Dermis microvascular lymphatic vessel endothelial cell (primary cell): ENCODE results near the gene PRKCA. TPM values are rescaled to one million over a fixed set of nuclear protein-coding genes. Genes with fewer than 3 reads are reported as not detected.
"Not testable (repeated sequence)": the region's sequence is repeated elsewhere in the genome, so short reads cannot be mapped to it uniquely, and the experiment has no call there.

Experiments used
- DNase-seq, 2 donors: peaks; one replicate each; pipeline versions ENCODE4 v3.0.0 to v3.0.0-alpha.2; 2010; ENCODE audit warnings: low read depth in 2 of 2
- total RNA-seq: library from RNA; depleted of rRNA; stranded (reverse); fragments of >200 nt; gene quantifications from 2 replicates; pipeline ENCODE4 v1.2.1, GENCODE V29; 2014

The PRKCA gene
- total RNA-seq, 1 donor from 2014 or later, result 3.6 TPM

DNA sequence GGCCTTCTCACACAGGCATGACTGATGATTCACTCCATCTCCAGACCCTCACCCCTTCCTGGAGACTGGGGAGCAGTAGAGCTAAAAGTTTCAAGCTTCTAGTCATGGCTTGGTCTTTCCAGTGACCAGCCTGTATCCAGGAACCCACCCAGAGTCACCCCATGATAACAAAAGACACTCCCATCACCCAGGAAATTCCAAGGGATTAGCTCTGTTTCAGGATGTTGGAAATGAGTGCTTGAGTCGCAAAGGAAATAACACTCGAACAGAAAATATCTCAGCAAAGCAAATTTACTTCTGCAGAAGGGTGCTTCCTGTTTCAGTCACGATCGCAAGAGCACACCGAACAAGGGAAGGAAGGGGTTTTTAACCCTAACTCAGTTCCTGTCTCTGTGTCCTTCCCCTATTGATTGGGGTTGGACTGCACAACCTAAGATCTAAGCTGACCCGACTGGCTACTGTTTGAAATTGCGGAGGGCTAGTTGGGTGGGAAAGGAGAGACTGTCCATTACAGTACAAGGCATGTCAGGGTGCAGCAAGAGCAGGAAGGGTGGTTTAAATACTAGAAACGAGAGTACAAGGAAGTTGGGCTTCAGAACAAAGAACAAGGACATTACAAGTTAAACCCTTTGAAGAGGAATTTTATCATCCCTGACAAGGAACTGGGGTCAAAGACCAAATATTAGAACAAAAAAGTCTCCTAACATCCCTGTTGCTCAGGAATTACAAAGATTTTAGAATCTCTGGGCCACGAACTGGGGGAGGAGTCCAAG lies 308.1 kb downstream of the PRKCA start:
- DNase-seq, result no peak

DNA sequence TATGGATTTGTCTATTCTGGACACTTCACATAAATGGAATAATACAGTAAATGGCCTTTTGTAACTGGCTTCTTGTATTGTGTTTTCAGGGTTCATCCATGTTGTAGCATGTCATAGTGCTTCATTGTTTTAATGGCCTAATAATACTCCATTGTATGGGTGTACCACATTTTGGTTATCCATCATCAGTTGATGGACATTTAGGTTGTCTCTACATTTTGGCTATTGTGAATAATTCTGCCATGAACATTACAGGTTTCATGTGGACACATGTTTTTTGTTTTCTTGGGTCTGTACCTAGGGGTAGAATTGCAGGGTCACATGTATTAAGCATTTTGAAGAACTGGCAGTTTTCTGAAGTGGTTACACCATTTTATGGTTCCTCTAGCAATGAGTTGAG lies 309.0 kb downstream of the PRKCA start:
- DNase-seq, result no peak

- no peak for DNase-seq
These were observed 310.6 kb downstream of the PRKCA start for GRCh38 chr17:66612993-66613392.

- no peak for DNase-seq
These were observed 312.1 kb downstream of the PRKCA start for GRCh38 chr17:66614469-66614868.

DNA sequence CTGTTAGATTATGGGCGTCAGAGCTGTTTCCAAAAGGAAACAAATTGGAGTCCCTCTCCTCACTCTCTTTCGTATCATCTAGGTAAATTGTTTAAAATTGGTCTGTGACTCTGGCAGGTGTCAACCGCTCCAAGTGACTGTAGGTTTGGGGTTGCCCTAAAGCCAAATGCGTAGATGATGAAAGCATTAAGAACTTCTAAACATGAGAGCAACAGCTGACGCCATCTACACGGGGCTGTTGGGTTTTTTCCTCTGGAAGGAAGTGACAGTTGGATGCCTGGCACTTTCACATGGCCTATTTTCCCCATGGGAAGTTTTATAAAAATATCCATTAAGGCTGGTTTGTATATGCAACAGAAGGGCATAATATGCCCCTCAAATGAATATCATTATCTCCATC lies 316.8 kb downstream of the PRKCA start:
- no peak for DNase-seq

DNA sequence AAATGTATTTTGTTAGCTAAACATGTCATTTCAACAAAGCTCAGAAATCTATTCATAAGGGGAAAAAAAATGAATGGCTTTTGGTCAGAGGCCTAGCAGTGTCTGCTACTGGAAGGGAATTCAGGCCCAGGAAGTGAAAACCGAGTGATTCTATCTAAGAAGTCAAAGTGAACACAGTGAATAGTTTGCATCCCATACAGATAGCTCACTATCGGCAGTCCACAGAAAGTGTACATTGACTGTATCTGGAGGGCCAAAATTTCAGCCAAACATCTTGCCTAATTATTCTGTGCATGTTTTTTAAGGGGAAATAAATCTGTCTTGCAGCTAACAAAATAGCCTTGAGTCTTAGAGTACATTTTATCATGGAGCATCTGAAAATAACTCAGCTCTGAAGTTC lies 318.1 kb downstream of the PRKCA start:
- no peak for DNase-seq

DNA sequence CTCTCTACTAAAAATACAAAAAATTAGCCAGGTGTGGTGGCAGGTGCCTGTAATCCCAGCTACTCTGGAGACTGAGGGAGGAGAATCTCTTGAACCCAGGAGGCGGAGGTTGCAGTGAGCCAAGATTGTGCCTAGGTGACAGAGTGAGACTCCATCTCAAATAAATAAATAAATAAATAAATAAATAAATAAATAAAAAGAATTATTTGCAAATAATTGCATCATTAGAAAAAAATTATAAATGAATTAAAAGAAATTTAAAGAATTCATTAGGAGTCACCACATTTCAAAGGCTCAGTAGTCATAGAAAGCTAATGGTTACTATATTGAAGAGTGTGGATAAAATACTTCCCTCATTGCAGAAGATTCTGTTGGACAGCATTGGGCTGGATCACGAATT lies 322.2 kb downstream of the PRKCA start:
- DNase-seq, result not testable (repeated sequence)

DNA sequence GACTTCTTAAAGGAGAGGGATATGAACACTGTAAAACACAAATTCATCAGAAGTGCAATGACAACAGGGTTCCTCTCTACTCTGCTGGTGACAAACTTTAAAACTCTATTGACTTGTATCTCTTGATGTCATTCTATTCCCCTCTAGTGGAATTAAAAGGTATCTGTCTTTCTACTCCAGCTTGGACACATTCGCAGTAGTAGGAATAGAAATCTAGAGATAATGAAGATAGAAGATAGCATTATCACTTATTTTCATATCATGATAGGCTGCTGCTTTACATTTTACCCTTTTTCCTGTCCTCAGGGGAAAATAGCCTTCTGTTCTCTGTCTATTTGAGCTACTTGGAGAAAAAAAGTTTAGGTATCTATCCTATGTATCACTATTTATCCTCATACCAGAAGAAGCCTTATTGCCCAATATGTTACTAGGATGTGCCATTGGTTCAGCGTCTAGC lies 322.9 kb downstream of the PRKCA start:
- peak; percentile 55 to 61 for DNase-seq

- DNase-seq, result no peak
These were observed 325.6 kb downstream of the PRKCA start for GRCh38 chr17:66627985-66628384.

DNA sequence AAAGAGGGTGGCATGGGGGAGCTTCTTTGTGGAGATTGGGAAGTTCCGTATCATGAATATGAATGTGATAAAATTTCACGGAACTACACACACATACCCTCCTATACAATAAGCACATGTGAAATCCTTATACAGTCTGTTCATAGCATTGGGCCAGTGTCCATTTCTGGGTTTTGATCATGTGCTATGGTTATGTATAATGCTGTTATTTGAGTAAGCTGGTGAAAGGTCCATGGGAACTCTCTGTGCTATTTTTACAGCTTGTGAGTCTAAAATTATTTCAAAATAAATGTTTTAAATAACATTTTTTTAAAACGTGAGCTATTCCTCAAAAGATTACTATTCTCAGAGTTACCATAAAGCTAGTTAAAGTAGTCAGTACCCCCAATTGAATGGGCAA lies 327.3 kb downstream of the PRKCA start:
- no peak for DNase-seq

- DNase-seq, result no peak
These were observed 328.0 kb downstream of the PRKCA start for GRCh38 chr17:66630379-66630778.

DNA sequence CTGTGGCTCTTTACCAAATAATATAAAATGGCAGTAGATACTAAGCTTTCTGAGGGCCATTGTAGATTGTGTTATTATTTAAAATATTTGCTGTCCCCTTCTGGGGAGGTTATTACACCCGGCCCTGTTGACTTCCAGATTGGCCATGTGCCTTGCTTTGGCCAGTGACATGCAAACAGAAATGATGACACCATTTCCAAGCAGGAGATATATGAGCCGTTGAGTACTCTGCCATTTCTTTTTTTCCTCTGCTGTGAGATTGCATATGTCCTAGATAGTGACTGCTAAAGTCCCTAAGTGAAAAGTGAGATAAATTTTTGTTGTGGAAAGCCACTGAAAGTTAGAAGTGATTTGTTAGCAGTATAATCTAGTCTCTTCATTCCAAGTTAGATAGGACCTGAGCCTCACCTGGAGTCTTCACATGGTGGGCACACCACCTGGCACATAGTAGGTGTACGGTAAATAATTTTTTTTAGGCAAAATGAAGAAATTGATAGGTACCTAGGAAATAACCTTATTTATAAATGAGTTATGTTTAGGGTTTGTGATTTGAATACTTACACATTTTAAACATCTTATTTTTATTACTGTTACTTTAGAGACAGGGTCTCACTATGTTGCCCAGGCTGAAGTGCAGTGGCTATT lies 328.5 kb downstream of the PRKCA start:
- no peak for DNase-seq

- DNase-seq, result no peak
These were observed 330.3 kb downstream of the PRKCA start for GRCh38 chr17:66632731-66633130.

- DNase-seq, result no peak
These were observed 331.0 kb downstream of the PRKCA start for GRCh38 chr17:66633317-66633965.

GRCh38 chr17:66634193-66634592 lies 331.8 kb downstream of the PRKCA start:
- DNase-seq, result no peak

DNA sequence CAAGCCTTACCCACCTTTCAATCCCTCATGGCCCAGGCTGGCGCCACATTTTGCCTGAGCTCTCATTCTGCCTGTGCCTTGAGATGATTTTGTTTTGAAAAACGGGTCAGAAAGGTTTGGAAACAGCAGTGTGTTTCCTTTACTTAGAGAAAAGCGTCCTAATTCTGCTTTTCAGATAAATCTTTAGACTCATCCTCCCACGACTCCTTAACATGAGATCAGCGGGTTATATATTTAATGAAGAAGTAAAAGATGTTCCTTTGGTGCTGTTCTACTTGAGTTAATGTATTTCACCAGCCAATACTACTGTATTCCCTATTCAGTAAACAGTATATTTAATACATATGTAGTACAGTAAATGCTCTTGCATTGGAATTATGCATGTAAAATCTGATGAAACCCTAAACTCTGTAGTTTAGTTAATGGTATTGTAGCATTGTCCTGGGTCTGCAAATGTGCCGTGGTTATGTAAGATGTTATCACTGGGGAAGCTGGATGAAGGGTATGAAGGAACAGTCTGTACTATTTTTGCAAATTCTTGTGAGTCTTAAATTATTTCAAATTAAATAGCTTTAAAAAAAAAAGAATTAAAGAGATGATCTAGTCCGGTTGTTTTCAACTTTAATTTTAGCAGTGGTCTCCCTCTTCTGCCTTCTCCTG lies 333.1 kb downstream of the PRKCA start:
- DNase-seq, result no peak

DNA sequence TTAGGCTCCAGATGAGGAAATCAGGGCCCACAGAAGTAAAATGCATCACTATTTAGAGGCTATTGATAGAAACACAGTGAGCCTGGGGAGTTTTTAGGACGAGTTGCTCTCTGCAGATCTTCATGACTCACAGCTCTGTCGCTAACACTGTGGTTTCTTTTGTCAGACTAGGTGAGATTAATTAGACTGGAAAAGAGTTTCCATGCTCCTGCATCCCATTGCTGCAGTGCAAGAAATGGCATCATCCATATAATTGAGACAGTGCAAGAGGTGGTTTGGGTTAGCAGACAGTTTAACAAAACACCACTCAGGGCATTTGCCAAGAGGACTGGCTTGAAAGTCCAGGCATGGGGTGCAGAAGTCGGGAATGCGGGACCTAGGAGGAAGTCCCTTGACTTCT lies 333.7 kb downstream of the PRKCA start:
- no peak for DNase-seq

GRCh38 chr17:66637491-66637890 lies 335.1 kb downstream of the PRKCA start:
- no peak for DNase-seq

- no peak for DNase-seq
These were observed 336.5 kb downstream of the PRKCA start for GRCh38 chr17:66638707-66639479.

DNA sequence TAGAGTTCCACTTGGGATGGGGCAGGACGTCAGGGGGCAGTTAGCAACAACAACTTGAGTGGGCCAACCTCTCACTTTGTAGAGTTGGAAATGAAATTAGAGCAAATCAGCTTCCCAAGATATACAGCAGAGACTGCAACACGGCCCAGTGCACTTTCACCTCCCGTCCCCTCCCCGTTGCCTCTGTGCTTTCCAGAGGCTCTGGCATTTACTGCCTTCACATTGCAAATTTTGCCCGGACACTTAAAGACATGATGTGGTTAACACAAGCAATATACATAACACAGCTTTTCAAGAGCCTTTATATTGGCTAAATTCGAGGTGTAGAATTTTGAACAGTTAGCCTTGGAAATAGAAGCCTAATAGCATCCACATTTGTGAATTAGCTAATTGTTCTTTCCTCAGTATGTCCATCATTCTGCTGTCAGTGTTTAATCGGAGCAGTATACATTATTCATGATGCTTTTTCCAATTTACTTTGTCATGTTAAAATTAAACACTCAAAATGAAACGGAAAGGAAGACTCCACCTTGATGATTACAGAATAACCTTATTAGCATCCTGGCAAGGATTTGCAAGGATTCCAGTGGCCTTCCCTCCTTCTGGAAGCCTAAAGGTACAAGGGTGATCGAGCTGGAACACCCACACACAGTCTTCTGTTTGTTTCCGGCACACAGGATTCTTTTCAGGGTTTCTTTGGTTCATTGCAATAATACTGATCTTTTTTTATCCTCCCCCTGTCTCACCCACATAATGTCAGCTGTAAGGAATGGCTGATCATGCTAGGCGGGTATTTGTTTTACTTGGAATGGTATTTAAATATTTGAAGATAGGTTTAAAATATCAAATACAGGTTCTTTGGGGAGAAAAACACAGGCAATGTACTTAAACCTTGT lies 341.6 kb downstream of the PRKCA start:
- no peak for DNase-seq
